ENCODE data around the gene P2RY2. TPM values are rescaled to one million over a fixed set of nuclear protein-coding genes. Genes with fewer than 3 reads are reported as not detected.
A peak's percentile ranks its signal among the peaks of the same experiment; 100 is the strongest.

The P2RY2 gene
- total and polyA plus RNA-seq, 8 donors, result 0.81 to 13.3 (median 1.3) TPM; not detected in 3

DNA sequence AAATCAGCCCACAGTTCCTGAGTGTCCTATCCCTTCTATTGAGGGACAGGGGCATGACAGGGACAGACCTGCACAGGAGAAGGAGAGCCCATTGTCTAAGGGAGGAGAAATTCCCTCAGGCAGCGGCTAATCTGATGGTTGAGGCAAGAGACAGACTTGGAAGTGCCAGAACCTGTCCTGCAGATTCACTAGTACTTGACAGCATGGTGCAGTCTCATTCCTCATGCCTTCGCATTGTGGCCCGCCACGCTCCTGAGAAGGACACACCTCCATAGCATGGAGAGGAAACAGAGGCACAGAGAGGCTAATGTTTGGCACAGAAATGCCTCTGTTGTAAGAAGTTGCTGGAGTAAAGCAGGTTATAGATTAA, 57.3 kb downstream of the P2RY2 start:
- Histone ChIP-seq H3K4me3 (no peak overlapping the region), H3K4me1 (peaks cover 0 to 16% (median 0%) of the 10 kb centered on the region in 4 donors), H3K9me3 (no peaks in the 10 kb centered on the region), H3K36me3 (no peaks in the 10 kb centered on the region), H3K27me3 (peaks cover 0 to 7% (median 0%) of the 10 kb centered on the region in 3 donors), H3K27ac (no peak overlapping the region)
- intact Hi-C loops (cut with DNase I; ENCODE audit: low total_unique reads), result no loop called here
- TF ChIP-seq POLR2A (IDR thresholded peaks at IDR 0.05) (no peak), EP300 (IDR thresholded peaks at IDR 0.05) (no peak)
- DNase-seq, result no peak
- 93 to 100% (median 96%) methylated on average over 2 to 4 of the region's 4 CpGs for WGBS, 5 donors

DNA sequence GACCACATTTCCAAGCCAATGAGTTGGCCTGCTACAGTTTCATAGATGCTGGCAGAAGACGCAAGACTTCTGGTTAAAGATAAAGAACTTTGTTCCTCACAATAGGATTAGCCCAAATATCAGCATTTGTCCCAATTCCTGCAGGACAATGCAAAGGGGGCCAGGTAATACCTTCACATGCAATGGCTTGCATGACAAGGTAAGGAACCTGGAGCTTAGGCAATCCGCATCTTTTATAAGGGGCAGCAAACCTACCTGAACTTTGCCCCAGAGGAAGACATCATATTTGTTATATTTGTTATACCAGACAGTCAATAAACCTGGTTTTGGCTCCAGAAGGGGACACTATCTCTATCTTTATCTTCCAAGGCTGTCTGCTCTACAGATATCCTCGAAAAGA, 59.4 kb downstream of the P2RY2 start:
- TF ChIP-seq CTCF (IDR thresholded peaks at IDR 0.05) (no peak), POLR2A (IDR thresholded peaks at IDR 0.05) (no peak), EP300 (IDR thresholded peaks at IDR 0.05) (no peak), POLR2AphosphoS5 (IDR thresholded peaks at IDR 0.05) (no peak)
- intact Hi-C loops (cut with DNase I; ENCODE audit: low total_unique reads), result no loop called here
- Histone ChIP-seq H3K27ac (no peak overlapping the region), H3K27me3 (no peaks in the 10 kb centered on the region), H3K4me1 (no peaks in the 10 kb centered on the region), H3K36me3 (no peaks in the 10 kb centered on the region), H3K4me3 (no peak overlapping the region), H3K9me3 (no peaks in the 10 kb centered on the region)
- no peak for DNase-seq
- 84 to 90% (median 88%) methylated on average over 3 of the region's 3 CpGs for WGBS, 5 donors

- no peaks in the 10 kb centered on the region for H3K36me3 ChIP-seq
- no peaks in the 10 kb centered on the region for H3K27me3 ChIP-seq
- DNase-seq, result no peak
- H3K27ac ChIP-seq, result peak overlapping the region in 1 of 5 donors; percentile 10
- TF ChIP-seq POLR2AphosphoS5 (IDR thresholded peaks at IDR 0.05) (no peak), POLR2A (IDR thresholded peaks at IDR 0.05) (no peak), EP300 (IDR thresholded peaks at IDR 0.05) (no peak), CTCF (IDR thresholded peaks at IDR 0.05) (no peak)
- no peaks in the 10 kb centered on the region for H3K9me3 ChIP-seq
- intact Hi-C loops (cut with DNase I; ENCODE audit: low total_unique reads), result no loop called here
- H3K4me3 ChIP-seq, result no peak overlapping the region
- no peaks in the 10 kb centered on the region for H3K4me1 ChIP-seq
- WGBS, 5 donors, result 73 to 83% (median 78%) methylated on average over 5 of the region's 5 CpGs
Measured at GRCh38 chr11:73280626-73281025, 62.5 kb downstream of the P2RY2 start.

DNA sequence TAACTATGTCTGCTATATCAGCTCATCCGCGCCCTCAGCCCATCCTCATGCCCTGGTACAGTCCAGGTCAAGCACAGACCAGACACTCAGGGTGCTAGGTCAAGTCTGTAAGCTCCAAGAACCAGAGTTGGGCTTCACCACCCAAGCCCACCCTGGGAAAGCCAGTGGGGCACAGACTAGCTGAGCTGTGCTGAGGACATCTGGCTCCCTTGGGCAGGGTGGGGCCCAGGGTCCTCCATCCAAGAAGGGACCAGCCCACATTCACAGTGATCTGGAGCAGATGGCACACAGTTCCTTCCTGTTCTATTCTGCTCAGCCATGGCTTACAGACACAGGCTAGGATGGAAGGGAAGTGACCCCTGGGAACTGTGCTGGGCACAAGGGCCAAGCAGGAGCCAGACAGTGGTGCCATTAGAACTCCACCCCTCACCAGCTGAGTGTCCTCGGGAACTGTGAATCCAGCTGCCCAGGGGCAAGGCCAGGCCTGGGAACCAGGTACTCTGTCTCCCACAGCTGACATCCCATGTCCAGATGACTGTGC, 63.2 kb downstream of the P2RY2 start:
- H3K4me1 ChIP-seq, result no peaks in the 10 kb centered on the region
- TF ChIP-seq CTCF (IDR thresholded peaks at IDR 0.05) (no peak), POLR2AphosphoS5 (IDR thresholded peaks at IDR 0.05) (no peak), POLR2A (IDR thresholded peaks at IDR 0.05) (no peak), EP300 (IDR thresholded peaks at IDR 0.05) (no peak)
- intact Hi-C loops (cut with DNase I; ENCODE audit: low total_unique reads), result no loop called here

More for the DNA sequence above, 63.2 kb downstream of the P2RY2 start:
- 90 to 98% (median 96%) methylated on average over 3 of the region's 3 CpGs for WGBS, 5 donors
- H3K27ac ChIP-seq, result peak overlapping the region in 1 of 5 donors; percentile 10
- H3K9me3 ChIP-seq, result no peaks in the 10 kb centered on the region
- no peaks in the 10 kb centered on the region for H3K27me3 ChIP-seq
- no peak for DNase-seq
- H3K36me3 ChIP-seq, result no peaks in the 10 kb centered on the region
- H3K4me3 ChIP-seq, result no peak overlapping the region
